Globus pallidus (tissue), 1 donor: ENCODE data around the gene WARS2.

Experiments used
- DNase-seq: peaks from one replicate; pipeline ENCODE4 v3.0.0-alpha.2; 2015; ENCODE audit warnings: low spot score

The WARS2 gene

GRCh38 chr1:119083479-119083878 is 57.0 kb downstream of the WARS2 start:
- no peak for DNase-seq

- DNase-seq: no peak
Observed at GRCh38 chr1:119081700-119082099, 58.8 kb downstream of the WARS2 start.

GRCh38 chr1:119081267-119081666 is 59.2 kb downstream of the WARS2 start:
- no peak for DNase-seq

GRCh38 chr1:119080586-119080985 is 59.9 kb downstream of the WARS2 start:
- no peak for DNase-seq

GRCh38 chr1:119079881-119080280 is 60.6 kb downstream of the WARS2 start:
- DNase-seq: no peak

- DNase-seq: no peak
Observed at GRCh38 chr1:119075614-119076013, 64.8 kb downstream of the WARS2 start.

GRCh38 chr1:119071321-119071720 is 69.1 kb downstream of the WARS2 start:
- DNase-seq: no peak

- DNase-seq: no peak
Observed at GRCh38 chr1:119069682-119070081, 70.8 kb downstream of the WARS2 start.

- DNase-seq: no peak
Observed at GRCh38 chr1:119068427-119068826, 72.0 kb downstream of the WARS2 start.

GRCh38 chr1:119061700-119062099 is 78.8 kb downstream of the WARS2 start:
- DNase-seq: no peak

GRCh38 chr1:119055568-119055967 is 84.9 kb downstream of the WARS2 start:
- no peak for DNase-seq

GRCh38 chr1:119053917-119054316 is 86.5 kb downstream of the WARS2 start:
- DNase-seq: no peak

GRCh38 chr1:119052267-119052666 is 88.2 kb downstream of the WARS2 start:
- no peak for DNase-seq

- no peak for DNase-seq
Observed at GRCh38 chr1:119048624-119049404, 91.6 kb downstream of the WARS2 start.

GRCh38 chr1:119046785-119047438 is 93.5 kb downstream of the WARS2 start:
- no peak for DNase-seq

GRCh38 chr1:119046429-119046784 is 94.0 kb downstream of the WARS2 start:
- no peak for DNase-seq

GRCh38 chr1:119045096-119045746 is 95.2 kb downstream of the WARS2 start:
- no peak for DNase-seq

- no peak for DNase-seq
Observed at GRCh38 chr1:119040906-119041305, 99.5 kb downstream of the WARS2 start.

- no peak for DNase-seq
Observed at GRCh38 chr1:119040489-119040888, 100.0 kb downstream of the WARS2 start.

- DNase-seq: no peak
Observed at GRCh38 chr1:119038363-119038762, 102.1 kb downstream of the WARS2 start.

GRCh38 chr1:119034359-119034758 is 106.1 kb downstream of the WARS2 start:
- DNase-seq: no peak

GRCh38 chr1:119032986-119033385 is 107.5 kb downstream of the WARS2 start:
- DNase-seq: no peak

- DNase-seq: no peak
Observed at GRCh38 chr1:119027759-119028158, 112.7 kb downstream of the WARS2 start.
